B cell (primary cell): ENCODE results near the gene MUC6. TPM values are rescaled to one million over a fixed set of nuclear protein-coding genes. Genes with fewer than 3 reads are reported as not detected.

Source experiments
- ATAC-seq: fragments of 200-7000 bp; cut with Tn5 transposase; one replicate; pipeline ENCODE4 v1.10.0; 2021; ENCODE audit warnings: low read depth, mild to moderate bottlenecking, moderate number of reproducible peaks, moderate library complexity
- CTCF ChIA-PET: fragments of 350-600 bp; sonication (Branson Sonifier 250); formaldehyde crosslinking; loops from one replicate; lab custom pipeline; 2021; ENCODE audit warnings: antibody characterized with exemption, inconsistent platforms; lab: Charles Lee
- POLR2A ChIA-PET: fragments of 350-600 bp; sonication (Branson Sonifier 250); formaldehyde crosslinking; loops from one replicate; lab custom pipeline; 2021; ENCODE audit warnings: antibody characterized with exemption; lab: Charles Lee
- DNase-seq: peaks from one replicate; pipeline ENCODE4 v3.0.0; 2013
- H2AFZ ChIP-seq: 2 replicates; pipeline ENCODE4 v1.6.1; 2012; ENCODE audit warnings: mild to moderate bottlenecking, low read depth, low read length; ENCODE audit not compliant: insufficient read depth, poor library complexity, severe bottlenecking
- H3K27ac ChIP-seq, 2 donors: 1 replicate in 1 of 2; 2 replicates in 1 of 2; pipeline ENCODE4 v1.5.1; 2012 to 2013; ENCODE audit warnings: low read length in 2 of 2, mild to moderate bottlenecking in 2 of 2, moderate library complexity in 1 of 2
- H3K27me3 ChIP-seq, 4 experiments: fragments of 200-600 bp in 1 of 4; sonication (generic) in 1 of 4; replicated peaks in 1 of 4; 1 replicate in 2 of 4; 2 replicates in 2 of 4; pipeline versions ENCODE4 v1.6.1 to v1.7.0; 2013 to 2016; ENCODE audit warnings: low read length in 3 of 4, mild to moderate bottlenecking in 2 of 4, mixed read lengths in 1 of 4, moderate library complexity in 1 of 4; ENCODE audit not compliant: insufficient read depth in 4 of 4, control insufficient read depth in 3 of 4; ENCODE audit errors: control extremely low read depth in 1 of 4
- H3K36me3 ChIP-seq, 2 experiments: replicated peaks in 1 of 2; 1 replicate in 1 of 2; 2 replicates in 1 of 2; pipeline versions ENCODE4 v1.6.1 to v1.7.1; 2013; ENCODE audit warnings: low read length in 1 of 2; ENCODE audit not compliant: insufficient read depth in 2 of 2, control insufficient read depth in 1 of 2; ENCODE audit errors: control extremely low read depth in 1 of 2, extremely low read depth in 1 of 2
- H3K4me1 ChIP-seq, 2 donors: fragments of 200-600 bp in 1 of 2; sonication (generic) in 1 of 2; 1 replicate in 1 of 2; 2 replicates in 1 of 2; pipeline versions ENCODE4 v1.5.1 to v1.6.1; 2013 to 2017; ENCODE audit warnings: low read length in 2 of 2; ENCODE audit not compliant: control insufficient read depth in 2 of 2, insufficient read depth in 2 of 2
- H3K4me2 ChIP-seq: replicated peaks from 2 replicates; pipeline ENCODE3; 2012; ENCODE audit warnings: mild to moderate bottlenecking, low read depth, low read length; ENCODE audit not compliant: poor library complexity, severe bottlenecking
- H3K4me3 ChIP-seq, 5 experiments: fragments of 200-600 bp in 1 of 5; sonication (generic) in 1 of 5; 1 replicate in 3 of 5; 2 replicates in 2 of 5; pipeline versions ENCODE4 v1.5.1 to v1.7.0; 2011 to 2016; ENCODE audit warnings: low read length in 4 of 5, mild to moderate bottlenecking in 4 of 5, low read depth in 2 of 5, control low read depth in 1 of 5, moderate library complexity in 1 of 5; ENCODE audit not compliant: insufficient read depth in 1 of 5; ENCODE audit errors: control extremely low read depth in 1 of 5, extremely low read depth in 1 of 5
- H3K79me2 ChIP-seq: fragments of 200-600 bp; sonication (generic); one replicate; pipeline ENCODE4 v1.6.0; 2016; ENCODE audit warnings: low read length; ENCODE audit not compliant: control insufficient read depth, insufficient read depth
- H3K9ac ChIP-seq: fragments of 200-600 bp; sonication (generic); 2 replicates; pipeline ENCODE4 v1.6.1; 2017; ENCODE audit warnings: mild to moderate bottlenecking, low read length, moderate library complexity
- H3K9me3 ChIP-seq, 3 donors: one replicate each; pipeline versions ENCODE4 v1.6.1 to v1.7.1; 2013; ENCODE audit warnings: low read length in 2 of 3; ENCODE audit not compliant: control insufficient read depth in 2 of 3, insufficient read depth in 1 of 3; ENCODE audit errors: control extremely low read depth in 1 of 3
- H4K20me1 ChIP-seq: 2 replicates; pipeline ENCODE4 v1.6.0; 2012; ENCODE audit warnings: mild to moderate bottlenecking, low read length; ENCODE audit not compliant: insufficient read depth, control insufficient read depth, poor library complexity, severe bottlenecking
- H3K27ac Mint-ChIP-seq: one replicate; pipeline ENCODE4 v1.8.0; 2021; ENCODE audit warnings: mixed read lengths
- H3K27me3 Mint-ChIP-seq: one replicate; pipeline ENCODE4 v1.8.0; 2021; ENCODE audit warnings: mixed read lengths
- H3K4me1 Mint-ChIP-seq: one replicate; pipeline ENCODE4 v1.8.0; 2021; ENCODE audit warnings: mixed read lengths
- H3K4me3 Mint-ChIP-seq: one replicate; pipeline ENCODE4 v1.8.0; 2021; ENCODE audit warnings: mixed read lengths
- H3K9me3 Mint-ChIP-seq: one replicate; pipeline ENCODE4 v1.8.0; 2022; ENCODE audit warnings: mixed read lengths; ENCODE audit not compliant: insufficient read depth
- CTCF ChIP-seq: fragments of 200-600 bp; IDR thresholded peaks from one replicate; pipeline ENCODE4 v1.8.0; 2022; ENCODE audit warnings: antibody characterized with exemption, mild to moderate bottlenecking
- EZH2 ChIP-seq: IDR thresholded peaks from 2 replicates; pipeline ENCODE4 v1.6.1; 2012; ENCODE audit warnings: borderline replicate concordance, low read depth, mild to moderate bottlenecking, moderate library complexity, low read length; ENCODE audit not compliant: insufficient read depth, poor library complexity, severe bottlenecking
- WGBS: methylation state at CpG from one replicate; pipeline ENCODE4 v1.1.5; 2013; ENCODE audit warnings: missing lambda C conversion rate; ENCODE audit not compliant: insufficient coverage; 5-methylcytosine and 5-hydroxymethylcytosine counted together
- intact Hi-C: fragments of 100-400 bp; cut with micrococcal nuclease; formaldehyde crosslinking; loops from one replicate; pipeline ENCODE4 v1.10.0; 2022
- polyA plus RNA-seq: library from polyadenylated mRNA; depleted of rRNA; stranded (reverse); fragments of >200 nt; gene quantifications from 2 replicates; pipeline ENCODE4 v1.2.3, GENCODE V29; 2012
- total RNA-seq, 2 donors: library from RNA; stranded (reverse); fragments of 120-200 nt in 1 of 2; gene quantifications; 1 replicate in 1 of 2; 2 replicates in 1 of 2; pipeline versions ENCODE4 v1.2.3 to v1.2.4, GENCODE V29; 2013 to 2022

MUC6 gene
- total and polyA plus RNA-seq, 2 donors (not counting 1 experiment from before 2014, with no cell fraction given), result not detected

DNA sequence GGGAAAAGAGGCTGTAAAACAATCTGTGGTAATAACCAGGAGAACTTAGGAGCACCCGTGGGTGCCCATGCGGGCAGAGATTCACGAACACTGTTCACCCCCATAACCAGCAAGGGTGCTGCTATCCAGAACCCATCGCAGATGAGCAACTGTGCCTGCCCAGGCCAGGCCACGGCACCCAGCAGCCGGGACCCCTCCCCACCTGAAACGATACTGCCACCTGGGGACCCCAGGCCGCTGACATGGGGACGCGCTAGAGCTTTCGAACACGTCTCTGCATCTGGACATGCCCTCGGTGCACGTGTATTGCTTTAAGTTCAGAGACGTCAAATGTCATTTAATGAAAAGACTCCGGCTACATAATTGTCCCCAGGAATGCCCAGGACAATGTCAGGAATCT is 23.9 kb upstream of the MUC6 start:
- CTCF ChIA-PET, result no interaction called here
- peaks cover 24% of the 10 kb centered on the region for H3K27me3 Mint-ChIP-seq
- H3K27ac Mint-ChIP-seq, result no peak overlapping the region
- no peaks in the 10 kb centered on the region for H3K27me3 ChIP-seq
- H3K9me3 ChIP-seq, result peaks cover 0 to 7% (median 2%) of the 10 kb centered on the region in 3 donors
- intact Hi-C loops, result no loop called here
- H3K79me2 ChIP-seq, result no peaks in the 10 kb centered on the region
- no peaks in the 10 kb centered on the region for H4K20me1 ChIP-seq
- no peak overlapping the region for H3K4me3 Mint-ChIP-seq
- no peak overlapping the region for H2AFZ ChIP-seq
- no peak overlapping the region for H3K27ac ChIP-seq
- H3K36me3 ChIP-seq, result no peaks in the 10 kb centered on the region
- H3K4me1 Mint-ChIP-seq, result no peaks in the 10 kb centered on the region
- H3K9me3 Mint-ChIP-seq, result no peaks in the 10 kb centered on the region
- no peak for TF ChIP-seq EZH2
- TF ChIP-seq CTCF, result no peak
- H3K4me2 ChIP-seq, result no peak overlapping the region
- DNase-seq, result no peak
- no peak for ATAC-seq
- no peaks in the 10 kb centered on the region for H3K4me1 ChIP-seq
- 98% methylated on average over 16 of the region's 16 CpGs for WGBS
- H3K4me3 ChIP-seq, result no peak overlapping the region
- POLR2A ChIA-PET, result no interaction called here
- no peak overlapping the region for H3K9ac ChIP-seq

GRCh38 chr11:1059759-1060158 is 23.2 kb upstream of the MUC6 start:
- Mint-ChIP-seq H3K9me3 (no peaks in the 10 kb centered on the region), H3K27me3 (peaks cover 24% of the 10 kb centered on the region), H3K4me1 (no peaks in the 10 kb centered on the region), H3K27ac (no peak overlapping the region), H3K4me3 (no peak overlapping the region)
- no peak for TF ChIP-seq CTCF
- TF ChIP-seq EZH2, result no peak
- Histone ChIP-seq H2AFZ (no peak overlapping the region), H3K36me3 (no peaks in the 10 kb centered on the region), H3K4me1 (no peaks in the 10 kb centered on the region), H3K4me2 (no peak overlapping the region), H3K4me3 (no peak overlapping the region), H4K20me1 (no peaks in the 10 kb centered on the region), H3K27me3 (peaks cover 0 to 4% (median 0%) of the 10 kb centered on the region in 4 experiments), H3K9ac (no peak overlapping the region), H3K27ac (no peak overlapping the region), H3K79me2 (no peaks in the 10 kb centered on the region), H3K9me3 (peaks cover 0 to 7% (median 2%) of the 10 kb centered on the region in 3 donors)
- DNase-seq, result no peak
- POLR2A ChIA-PET, result no interaction called here
- CTCF ChIA-PET, result no interaction called here
- intact Hi-C loops, result no loop called here
- 66% methylated on average over 15 of the region's 15 CpGs for WGBS
- ATAC-seq, result no peak
